BLaER1 treated with 17β-estradiol and CSF1 and Interleukin-3, amounts not matched to agents 10 nM and 100 nM (cell line): ENCODE measurements around the gene ODC1.
A peak's percentile ranks its signal among the peaks of the same experiment; 100 is the strongest.

Experiments
- H3K27ac ChIP-seq, 11 experiments: shearing (Covaris generic); formaldehyde crosslinking; 2 replicates each; pipeline ENCODE4 v1.8.1; 2022
- H3K27me3 ChIP-seq, 11 experiments: shearing (Covaris generic); formaldehyde crosslinking; 2 replicates each; pipeline ENCODE4 v1.8.1; 2022
- H3K36me3 ChIP-seq, 11 experiments: shearing (Covaris generic); formaldehyde crosslinking; 2 replicates each; pipeline ENCODE4 v1.8.1; 2022
- H3K4me1 ChIP-seq, 10 experiments: shearing (Covaris generic); formaldehyde crosslinking; 2 replicates each; pipeline ENCODE4 v1.8.1; 2022
- H3K4me2 ChIP-seq, 11 experiments: shearing (Covaris generic); formaldehyde crosslinking; 2 replicates each; pipeline ENCODE4 v1.8.1; 2022
- H3K4me3 ChIP-seq, 10 experiments: shearing (Covaris generic); formaldehyde crosslinking; 2 replicates each; pipeline ENCODE4 v1.8.1; 2022
- H3K9ac ChIP-seq, 11 experiments: shearing (Covaris generic); formaldehyde crosslinking; 2 replicates each; pipeline ENCODE4 v1.8.1; 2022
- H3K9me3 ChIP-seq, 11 experiments: shearing (Covaris generic); formaldehyde crosslinking; replicated peaks in 1 of 11; 2 replicates each; pipeline ENCODE4 v1.8.1; 2022
- H4K20me1 ChIP-seq, 11 experiments: shearing (Covaris generic); formaldehyde crosslinking; 2 replicates each; pipeline ENCODE4 v1.8.1; 2022
- Cebpa-rat ChIP-seq, 11 experiments: shearing (Covaris generic); IDR thresholded peaks; 2 replicates each; pipeline ENCODE4 v1.8.1; 2022

ODC1 gene

GRCh38 chr2:10452956-10453904 is 5.1 kb upstream of the ODC1 start:
- Histone ChIP-seq H3K36me3 (peaks cover 0 to 4% (median 0%) of the 10 kb centered on the region in 11 experiments; a peak in 1 of 22 replicates), H3K27me3 (no peaks in the 10 kb centered on the region), H3K4me3 (no peak overlapping the region), H4K20me1 (no peaks in the 10 kb centered on the region; a peak in 1 of 22 replicates), H3K27ac (peak overlapping the region in 3 of 11 experiments; percentile 8 to 32 (median 12); a peak in 2 of 22 replicates), H3K4me1 (peaks cover 0 to 57% (median 51%) of the 10 kb centered on the region in 10 experiments; a peak in 17 of 20 replicates), H3K4me2 (peak overlapping the region in 8 of 11 experiments; percentile 39 to 76 (median 60); a peak in 16 of 22 replicates), H3K9me3 (peaks cover 0 to 14% (median 7%) of the 10 kb centered on the region in 11 experiments; a peak in 10 of 22 replicates), H3K9ac (peak overlapping the region in 5 of 11 experiments; percentile 1 to 60 (median 7); a peak in 6 of 22 replicates)
- no peak for TF ChIP-seq Cebpa-rat (IDR thresholded peaks at IDR 0.05)

GRCh38 chr2:10452312-10452711 is 4.2 kb upstream of the ODC1 start:
- H3K27ac ChIP-seq: no peak overlapping the region
- H3K4me2 ChIP-seq: peak overlapping the region in 8 of 11 experiments; percentile 39 to 76 (median 60); a peak in 16 of 22 replicates
- peaks cover 3 to 57% (median 51%) of the 10 kb centered on the region in 10 experiments; a peak in 19 of 20 replicates for H3K4me1 ChIP-seq
- H3K36me3 ChIP-seq: peaks cover 0 to 4% (median 0%) of the 10 kb centered on the region in 11 experiments; a peak in 1 of 22 replicates
- peaks cover 0 to 14% (median 7%) of the 10 kb centered on the region in 11 experiments; a peak in 10 of 22 replicates for H3K9me3 ChIP-seq
- no peak overlapping the region for H3K4me3 ChIP-seq
- no peaks in the 10 kb centered on the region for H3K27me3 ChIP-seq
- peaks cover 0 to 8% (median 5%) of the 10 kb centered on the region in 11 experiments; a peak in 13 of 22 replicates for H4K20me1 ChIP-seq
- no peak overlapping the region for H3K9ac ChIP-seq
- no peak for TF ChIP-seq Cebpa-rat (IDR thresholded peaks at IDR 0.05)

GRCh38 chr2:10451819-10452218 is 3.7 kb upstream of the ODC1 start:
- no peak overlapping the region for H3K4me3 ChIP-seq

DNA sequence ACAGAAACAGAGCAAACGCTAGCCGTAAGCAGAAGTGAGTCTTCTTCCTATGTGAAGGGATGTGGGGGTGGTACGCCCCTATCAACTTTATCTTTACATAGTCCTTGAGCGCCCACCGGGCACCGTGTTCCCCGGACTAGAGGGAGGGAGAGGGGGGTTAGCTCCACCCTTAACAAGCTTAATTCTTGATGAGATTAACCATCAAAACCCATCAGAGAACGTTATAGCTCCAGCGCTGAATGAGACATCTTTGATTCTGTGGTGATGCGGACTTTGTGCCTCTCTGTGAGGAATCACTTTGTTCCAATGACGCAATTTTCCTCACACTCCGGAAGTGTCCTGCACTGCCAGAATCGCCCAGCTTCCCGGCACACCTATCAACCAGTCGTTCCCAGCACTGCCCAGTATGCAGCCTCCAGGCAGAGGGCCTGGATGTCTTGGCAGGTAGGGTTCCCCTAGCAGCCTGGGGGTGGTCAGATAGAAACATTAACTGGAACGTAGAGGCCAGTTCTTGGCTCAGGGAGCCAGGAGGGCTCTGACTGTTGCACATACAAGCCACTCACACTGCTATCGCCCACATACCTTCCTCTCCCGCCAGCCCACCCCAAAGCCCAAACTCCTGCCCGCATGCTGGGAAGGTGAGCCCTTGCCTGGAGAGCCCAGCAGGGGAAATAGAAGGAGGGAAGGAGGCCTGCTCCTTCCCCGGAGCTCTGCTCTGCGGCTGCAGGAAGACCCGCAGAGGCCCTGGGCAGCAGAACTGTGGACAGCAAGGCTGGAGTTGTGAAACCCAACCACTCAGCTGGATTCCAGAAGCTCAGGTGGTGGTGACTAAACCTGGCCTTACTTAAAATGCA is 1.9 kb upstream of the ODC1 start:
- H3K27ac ChIP-seq: no peak overlapping the region
- peaks cover 0 to 14% (median 7%) of the 10 kb centered on the region in 11 experiments; a peak in 10 of 22 replicates for H3K9me3 ChIP-seq
- peak overlapping the region; percentile 86 to 99 (median 97); a peak in 18 of 22 replicates for H3K4me2 ChIP-seq
- TF ChIP-seq Cebpa-rat (IDR thresholded peaks at IDR 0.05): no peak; a peak in 1 of 22 replicates
- H3K27me3 ChIP-seq: no peaks in the 10 kb centered on the region
- H3K4me1 ChIP-seq: peaks cover 26 to 74% (median 68%) of the 10 kb centered on the region in 10 experiments
- H3K9ac ChIP-seq: no peak overlapping the region
- H4K20me1 ChIP-seq: peaks cover 5 to 30% (median 27%) of the 10 kb centered on the region in 11 experiments; a peak in 20 of 22 replicates
- no peak overlapping the region for H3K4me3 ChIP-seq
- H3K36me3 ChIP-seq: peaks cover 0 to 9% (median 2%) of the 10 kb centered on the region in 11 experiments; a peak in 10 of 22 replicates

More at GRCh38 chr2:10451819-10452218, 3.7 kb upstream of the ODC1 start:
- Histone ChIP-seq H3K27me3 (no peaks in the 10 kb centered on the region), H3K9ac (no peak overlapping the region), H3K4me1 (peaks cover 8 to 59% (median 54%) of the 10 kb centered on the region in 10 experiments), H3K27ac (no peak overlapping the region), H3K36me3 (peaks cover 0 to 4% (median 0%) of the 10 kb centered on the region in 11 experiments; a peak in 1 of 22 replicates), H3K9me3 (peaks cover 0 to 14% (median 7%) of the 10 kb centered on the region in 11 experiments; a peak in 10 of 22 replicates), H3K4me2 (peak overlapping the region in 8 of 11 experiments; percentile 39 to 76 (median 60); a peak in 10 of 22 replicates), H4K20me1 (peaks cover 0 to 13% (median 10%) of the 10 kb centered on the region in 11 experiments; a peak in 17 of 22 replicates)
- no peak for TF ChIP-seq Cebpa-rat (IDR thresholded peaks at IDR 0.05)

DNA sequence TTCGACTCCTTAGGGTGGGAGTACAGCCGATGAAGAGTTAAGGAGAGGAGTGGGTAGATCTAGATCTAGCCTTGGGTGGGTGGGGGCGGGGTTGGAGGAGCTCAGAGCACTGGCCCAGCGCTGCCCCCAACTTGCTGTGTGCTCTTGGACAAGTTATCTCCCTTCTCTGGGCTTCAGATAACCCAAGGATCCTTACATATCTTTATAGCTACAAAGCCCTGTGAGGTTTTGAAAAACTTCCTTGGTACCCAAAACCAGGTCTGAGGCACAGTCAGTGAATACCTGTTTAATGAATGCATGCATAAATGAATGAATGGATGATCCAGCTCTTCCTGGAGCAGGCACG is 1.3 kb upstream of the ODC1 start:
- H3K4me1 ChIP-seq: peaks cover 32 to 75% (median 68%) of the 10 kb centered on the region in 10 experiments
- peak overlapping the region; percentile 57 to 74 (median 68); a peak in 16 of 20 replicates for H3K4me3 ChIP-seq
- peaks cover 2 to 15% (median 8%) of the 10 kb centered on the region in 11 experiments; a peak in 21 of 22 replicates for H3K36me3 ChIP-seq
- no peak for TF ChIP-seq Cebpa-rat (IDR thresholded peaks at IDR 0.05)
- H3K9ac ChIP-seq: peak overlapping the region; percentile 83 to 93 (median 88); a peak in 20 of 22 replicates
- H3K9me3 ChIP-seq: peaks cover 0 to 14% (median 7%) of the 10 kb centered on the region in 11 experiments; a peak in 10 of 22 replicates
- H3K27me3 ChIP-seq: no peaks in the 10 kb centered on the region
- H3K27ac ChIP-seq: peak overlapping the region in 9 of 11 experiments; percentile 89 to 98 (median 94); a peak in 17 of 22 replicates
- peak overlapping the region; percentile 86 to 99 (median 97) for H3K4me2 ChIP-seq
- peaks cover 7 to 36% (median 33%) of the 10 kb centered on the region in 11 experiments; a peak in 20 of 22 replicates for H4K20me1 ChIP-seq

- Histone ChIP-seq H3K4me3 (peak overlapping the region; percentile 57 to 74 (median 68)), H3K4me1 (peaks cover 35 to 73% (median 66%) of the 10 kb centered on the region in 10 experiments), H3K27me3 (no peaks in the 10 kb centered on the region), H3K9ac (peak overlapping the region; percentile 83 to 93 (median 88)), H4K20me1 (peaks cover 7 to 43% (median 40%) of the 10 kb centered on the region in 11 experiments; a peak in 20 of 22 replicates), H3K4me2 (peak overlapping the region; percentile 86 to 99 (median 97)), H3K27ac (peak overlapping the region; percentile 62 to 98 (median 92); a peak in 21 of 22 replicates), H3K36me3 (peaks cover 8 to 22% (median 14%) of the 10 kb centered on the region in 11 experiments; a peak in 21 of 22 replicates), H3K9me3 (peaks cover 0 to 14% (median 7%) of the 10 kb centered on the region in 11 experiments; a peak in 10 of 22 replicates)
- no peak for TF ChIP-seq Cebpa-rat (IDR thresholded peaks at IDR 0.05)
These were observed 704 bp upstream of the ODC1 start for GRCh38 chr2:10448576-10449485.

DNA sequence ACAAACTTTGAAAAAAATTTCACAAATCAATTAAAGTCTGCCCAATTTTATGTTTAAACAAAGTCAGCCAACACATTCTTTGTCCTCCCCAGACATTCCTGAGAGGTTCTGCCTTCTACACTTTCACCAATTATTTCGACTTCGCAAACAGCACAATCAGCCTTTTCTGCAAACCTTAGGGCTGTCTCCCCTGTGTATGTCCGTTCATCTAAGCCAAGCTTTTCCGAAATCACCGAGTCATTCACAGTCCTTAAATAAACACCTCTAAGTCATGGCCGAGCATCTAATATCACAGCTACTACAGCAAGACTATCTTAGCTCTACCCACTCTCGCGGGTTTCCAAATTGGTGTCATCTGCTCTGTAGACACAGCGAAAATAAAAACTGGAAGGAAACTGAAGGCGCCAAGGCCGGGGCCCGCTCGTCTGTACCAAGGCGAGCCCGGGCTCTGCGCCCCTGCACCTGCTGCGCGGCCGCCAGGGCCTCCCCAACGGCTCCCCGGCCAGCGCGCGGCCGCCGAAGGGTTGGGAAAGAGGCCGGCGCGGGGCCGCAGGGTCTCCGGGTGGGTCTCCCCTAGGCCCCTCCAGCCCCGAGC is 730 bp downstream of the ODC1 start:
- TF ChIP-seq Cebpa-rat (IDR thresholded peaks at IDR 0.05): no peak
- Histone ChIP-seq H3K36me3 (peaks cover 23 to 36% (median 29%) of the 10 kb centered on the region in 11 experiments), H3K4me3 (peak overlapping the region; percentile 70 to 88 (median 80)), H3K27ac (peak overlapping the region; percentile 96 to 99 (median 98)), H3K4me2 (peak overlapping the region; percentile 87 to 97 (median 94)), H3K4me1 (peaks cover 36 to 67% (median 51%) of the 10 kb centered on the region in 10 experiments), H4K20me1 (peaks cover 7 to 57% (median 51%) of the 10 kb centered on the region in 11 experiments; a peak in 20 of 22 replicates), H3K9me3 (peaks cover 0 to 14% (median 7%) of the 10 kb centered on the region in 11 experiments; a peak in 10 of 22 replicates), H3K27me3 (no peaks in the 10 kb centered on the region), H3K9ac (peak overlapping the region; percentile 93 to 99 (median 97))
